ENCODE results near the gene MOSPD3. TPM values are rescaled to one million over a fixed set of nuclear protein-coding genes. Genes with fewer than 3 reads are reported as not detected.

Gene MOSPD3
- total RNA-seq, 1 donor from 2014 or later, result 19.5 TPM

DNA sequence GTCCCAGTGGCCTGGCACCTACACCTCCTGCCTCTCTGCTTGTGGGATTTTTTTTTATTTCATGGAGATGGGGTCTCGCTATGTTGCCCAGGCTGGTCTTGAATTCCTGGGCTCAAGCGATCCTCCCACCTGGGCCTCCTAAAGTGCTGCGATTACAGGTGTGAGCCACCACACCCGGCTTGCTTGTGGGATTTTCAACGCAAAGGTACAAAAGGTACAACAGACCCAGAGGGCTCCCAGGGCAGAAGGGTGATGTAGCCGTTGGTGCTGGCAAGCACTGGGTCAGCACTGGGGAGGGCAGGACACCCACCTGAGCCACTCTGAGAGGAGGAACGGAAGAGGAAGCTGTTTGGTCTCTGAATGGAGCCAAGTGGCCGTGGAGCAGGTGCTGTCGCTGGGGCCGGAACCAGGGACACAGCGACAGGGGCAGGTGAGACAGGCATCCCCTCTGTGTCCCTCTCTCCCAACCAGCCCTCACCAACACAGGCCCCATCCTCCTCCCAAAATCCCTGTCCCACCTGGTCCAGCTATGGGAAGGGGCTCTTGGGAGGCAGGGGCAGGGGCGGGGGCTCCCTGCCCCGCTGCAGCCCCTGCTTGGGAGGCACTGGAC lies 35.9 kb upstream of the MOSPD3 start:
- peaks cover 74% of the 10 kb centered on the region for H3K36me3 ChIP-seq
- ATAC-seq (no peak), DNase-seq (no peak)
- no peak overlapping the region for H3K4me3 ChIP-seq
- H3K27me3 ChIP-seq (ENCODE audit: low read depth), result no peaks in the 10 kb centered on the region
- peaks cover 7% of the 10 kb centered on the region for H3K4me1 ChIP-seq
- H3K9me3 ChIP-seq, result no peaks in the 10 kb centered on the region
- TF ChIP-seq, protein P1, sequence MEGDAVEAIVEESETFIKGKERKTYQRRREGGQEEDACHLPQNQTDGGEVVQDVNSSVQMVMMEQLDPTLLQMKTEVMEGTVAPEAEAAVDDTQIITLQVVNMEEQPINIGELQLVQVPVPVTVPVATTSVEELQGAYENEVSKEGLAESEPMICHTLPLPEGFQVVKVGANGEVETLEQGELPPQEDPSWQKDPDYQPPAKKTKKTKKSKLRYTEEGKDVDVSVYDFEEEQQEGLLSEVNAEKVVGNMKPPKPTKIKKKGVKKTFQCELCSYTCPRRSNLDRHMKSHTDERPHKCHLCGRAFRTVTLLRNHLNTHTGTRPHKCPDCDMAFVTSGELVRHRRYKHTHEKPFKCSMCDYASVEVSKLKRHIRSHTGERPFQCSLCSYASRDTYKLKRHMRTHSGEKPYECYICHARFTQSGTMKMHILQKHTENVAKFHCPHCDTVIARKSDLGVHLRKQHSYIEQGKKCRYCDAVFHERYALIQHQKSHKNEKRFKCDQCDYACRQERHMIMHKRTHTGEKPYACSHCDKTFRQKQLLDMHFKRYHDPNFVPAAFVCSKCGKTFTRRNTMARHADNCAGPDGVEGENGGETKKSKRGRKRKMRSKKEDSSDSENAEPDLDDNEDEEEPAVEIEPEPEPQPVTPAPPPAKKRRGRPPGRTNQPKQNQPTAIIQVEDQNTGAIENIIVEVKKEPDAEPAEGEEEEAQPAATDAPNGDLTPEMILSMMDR (IDR thresholded peaks at IDR 0.05), result no peak
- intact Hi-C loops (cut with DNase I), result no loop called here
- H3K27ac ChIP-seq, result no peak overlapping the region

GRCh38 chr7:100577103-100577502 lies 35.2 kb upstream of the MOSPD3 start:
- TF ChIP-seq, protein P1 (IDR thresholded peaks at IDR 0.05), result no peak
- peaks cover 80% of the 10 kb centered on the region for H3K36me3 ChIP-seq
- H3K27ac ChIP-seq, result no peak overlapping the region
- ATAC-seq (no peak), DNase-seq (no peak)
- no peak overlapping the region for H3K4me3 ChIP-seq
- no peaks in the 10 kb centered on the region for H3K27me3 ChIP-seq (ENCODE audit: low read depth)
- peaks cover 13% of the 10 kb centered on the region for H3K4me1 ChIP-seq
- H3K9me3 ChIP-seq, result no peaks in the 10 kb centered on the region
- intact Hi-C loops (cut with DNase I), result no loop called here

GRCh38 chr7:100577507-100577906 lies 34.8 kb upstream of the MOSPD3 start:
- no peak overlapping the region for H3K27ac ChIP-seq
- DNase-seq (no peak), ATAC-seq (no peak)
- no peak overlapping the region for H3K4me3 ChIP-seq
- no peaks in the 10 kb centered on the region for H3K27me3 ChIP-seq (ENCODE audit: low read depth)
- peaks cover 17% of the 10 kb centered on the region for H3K4me1 ChIP-seq
- intact Hi-C loops (cut with DNase I), result no loop called here
- no peaks in the 10 kb centered on the region for H3K9me3 ChIP-seq
- TF ChIP-seq, protein P1 (IDR thresholded peaks at IDR 0.05), result no peak
- peaks cover 84% of the 10 kb centered on the region for H3K36me3 ChIP-seq

- H3K9me3 ChIP-seq, result no peaks in the 10 kb centered on the region
- H3K27me3 ChIP-seq (ENCODE audit: low read depth), result no peaks in the 10 kb centered on the region
- DNase-seq, result no peak
- H3K4me3 ChIP-seq, result no peak overlapping the region
- H3K27ac ChIP-seq, result no peak overlapping the region
- TF ChIP-seq, protein P1 (IDR thresholded peaks at IDR 0.05), result no peak
- no peak for ATAC-seq
- H3K36me3 ChIP-seq, result peaks cover 92% of the 10 kb centered on the region
- intact Hi-C loops (cut with DNase I), result no loop called here
- peaks cover 27% of the 10 kb centered on the region for H3K4me1 ChIP-seq
Measured at GRCh38 chr7:100578246-100579183, 33.8 kb upstream of the MOSPD3 start.

DNA sequence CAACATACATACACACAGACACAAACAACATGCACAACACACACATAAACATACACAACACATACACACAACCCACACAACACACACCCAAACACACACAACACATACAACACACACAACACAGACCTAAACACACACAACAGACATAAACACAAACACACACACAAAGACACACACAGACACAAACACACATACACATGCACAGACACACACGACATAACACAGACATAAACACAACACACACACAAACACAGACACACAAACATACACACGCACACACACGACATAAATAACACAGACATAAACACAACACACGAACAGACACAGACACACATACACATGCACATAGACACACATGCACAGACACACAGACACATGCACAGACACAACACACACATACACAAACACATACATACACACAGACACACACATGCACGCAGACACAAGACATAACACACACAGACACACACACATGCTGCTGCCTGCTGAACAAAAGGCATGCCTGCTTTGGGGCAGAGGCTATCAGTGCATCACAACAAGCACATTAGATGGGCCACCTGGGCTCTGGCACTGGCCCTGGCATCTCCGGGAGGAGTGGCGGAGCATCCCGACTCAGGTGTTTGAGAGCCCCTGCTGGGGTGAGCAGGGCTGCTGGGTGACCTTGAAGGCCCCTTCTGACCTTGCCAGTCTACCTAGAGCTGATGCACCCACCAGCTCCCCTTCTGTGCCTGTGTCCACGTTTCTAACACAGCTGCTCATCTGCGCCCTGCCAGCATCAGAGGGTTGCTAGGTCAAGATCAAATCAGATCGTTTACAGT lies 31.7 kb upstream of the MOSPD3 start:
- TF ChIP-seq, protein P1 (IDR thresholded peaks at IDR 0.05), result no peak
- intact Hi-C loops (cut with DNase I), result no loop called here
- H3K9me3 ChIP-seq, result no peaks in the 10 kb centered on the region
- H3K4me3 ChIP-seq, result no peak overlapping the region
- peaks cover 45% of the 10 kb centered on the region for H3K4me1 ChIP-seq
- no peak overlapping the region for H3K27ac ChIP-seq
- peaks cover 72% of the 10 kb centered on the region for H3K36me3 ChIP-seq
- ATAC-seq (no peak), DNase-seq (peak; percentile 41)
- H3K27me3 ChIP-seq (ENCODE audit: low read depth), result no peaks in the 10 kb centered on the region

Data from lower lobe of right lung (tissue), 2 donors.